ENCODE results near the gene ZBTB21. TPM values are rescaled to one million over a fixed set of nuclear protein-coding genes. Genes with fewer than 3 reads are reported as not detected.

The ZBTB21 gene
- total RNA-seq, 2 experiments from 2014 or later: 20.3 to 27.2 TPM

GRCh38 chr21:42021371-42022090 lies 11.4 kb upstream of the ZBTB21 start:
- no peaks in the 10 kb centered on the region for H3K4me1 Mint-ChIP-seq
- POLR2A ChIA-PET: no interaction called here
- DNase-seq (no peak), ATAC-seq (ENCODE audit: low read depth) (no peak)
- no peak overlapping the region for H3K27ac Mint-ChIP-seq
- H3K9me3 Mint-ChIP-seq: no peaks in the 10 kb centered on the region
- H3K4me3 Mint-ChIP-seq: no peak overlapping the region
- no peaks in the 10 kb centered on the region for H3K36me3 Mint-ChIP-seq
- H3K27me3 Mint-ChIP-seq: peaks cover 1% of the 10 kb centered on the region

DNA sequence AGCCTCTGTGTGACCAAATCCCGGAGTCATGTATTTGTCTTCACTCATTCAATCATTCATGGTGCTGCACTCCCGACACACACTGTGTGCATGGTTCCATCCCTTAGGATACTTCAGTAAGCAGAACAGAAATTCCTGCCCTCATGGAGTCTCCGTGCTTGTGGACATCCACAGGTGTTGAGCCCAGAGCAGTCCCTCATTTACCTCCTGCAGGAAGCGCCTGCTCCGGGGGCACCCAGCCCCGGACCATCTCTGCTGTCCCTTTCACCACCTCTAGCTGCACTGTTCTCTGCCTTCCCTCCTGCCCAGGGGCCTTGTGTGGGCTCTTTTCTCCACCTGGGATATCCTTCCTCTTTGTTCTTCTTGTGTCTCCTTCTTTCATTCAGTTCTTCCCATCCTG lies 9.5 kb upstream of the ZBTB21 start:
- POLR2A ChIA-PET: no interaction called here
- H3K4me1 Mint-ChIP-seq: no peaks in the 10 kb centered on the region
- H3K27ac Mint-ChIP-seq: no peak overlapping the region
- no peak for DNase-seq
- H3K9me3 Mint-ChIP-seq: peaks cover 2% of the 10 kb centered on the region
- peaks cover 1% of the 10 kb centered on the region for H3K27me3 Mint-ChIP-seq
- H3K36me3 Mint-ChIP-seq: no peaks in the 10 kb centered on the region
- no peak for ATAC-seq (ENCODE audit: low read depth)
- H3K4me3 Mint-ChIP-seq: no peak overlapping the region

DNA sequence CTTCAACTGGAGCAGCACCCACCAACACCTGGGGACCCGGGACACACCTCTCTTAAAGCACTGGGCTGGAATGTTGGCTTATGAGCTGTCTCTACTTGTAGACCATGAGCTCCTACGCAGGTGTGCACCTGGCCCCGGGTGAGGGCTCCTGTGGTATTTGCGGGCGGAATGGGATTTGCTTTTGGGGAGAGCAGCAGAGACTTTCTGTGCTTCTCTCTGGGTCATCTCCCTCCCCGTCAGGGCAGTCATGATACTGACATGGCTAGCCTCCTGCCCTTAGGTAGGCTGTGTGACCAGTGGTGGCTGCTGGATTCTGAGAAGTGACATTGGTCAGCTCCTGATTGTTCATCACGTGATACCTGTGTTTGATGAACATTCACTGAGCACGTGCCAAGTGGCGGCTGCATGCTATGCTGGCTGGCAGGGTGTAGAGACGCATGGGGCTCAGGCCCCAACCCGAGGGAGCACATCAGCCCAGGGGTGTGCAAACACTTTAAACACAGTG lies 9.0 kb upstream of the ZBTB21 start:
- POLR2A ChIA-PET: no interaction called here

GRCh38 chr21:42017022-42017421 lies 6.9 kb upstream of the ZBTB21 start:
- peaks cover 2% of the 10 kb centered on the region for H3K9me3 Mint-ChIP-seq
- H3K4me1 Mint-ChIP-seq: no peaks in the 10 kb centered on the region
- DNase-seq: no peak
- H3K27ac Mint-ChIP-seq: no peak overlapping the region
- no peak overlapping the region for H3K4me3 Mint-ChIP-seq
- POLR2A ChIA-PET: no interaction called here
- H3K36me3 Mint-ChIP-seq: no peaks in the 10 kb centered on the region
- ATAC-seq (ENCODE audit: low read depth): no peak
- peaks cover 6% of the 10 kb centered on the region for H3K27me3 Mint-ChIP-seq

More for the DNA sequence above, 9.0 kb upstream of the ZBTB21 start:
- Mint-ChIP-seq H3K36me3 (no peaks in the 10 kb centered on the region), H3K4me1 (no peaks in the 10 kb centered on the region), H3K27ac (no peak overlapping the region), H3K27me3 (peaks cover 1% of the 10 kb centered on the region), H3K4me3 (no peak overlapping the region), H3K9me3 (peaks cover 2% of the 10 kb centered on the region)
- ATAC-seq (ENCODE audit: low read depth) (no peak), DNase-seq (no peak)

DNA sequence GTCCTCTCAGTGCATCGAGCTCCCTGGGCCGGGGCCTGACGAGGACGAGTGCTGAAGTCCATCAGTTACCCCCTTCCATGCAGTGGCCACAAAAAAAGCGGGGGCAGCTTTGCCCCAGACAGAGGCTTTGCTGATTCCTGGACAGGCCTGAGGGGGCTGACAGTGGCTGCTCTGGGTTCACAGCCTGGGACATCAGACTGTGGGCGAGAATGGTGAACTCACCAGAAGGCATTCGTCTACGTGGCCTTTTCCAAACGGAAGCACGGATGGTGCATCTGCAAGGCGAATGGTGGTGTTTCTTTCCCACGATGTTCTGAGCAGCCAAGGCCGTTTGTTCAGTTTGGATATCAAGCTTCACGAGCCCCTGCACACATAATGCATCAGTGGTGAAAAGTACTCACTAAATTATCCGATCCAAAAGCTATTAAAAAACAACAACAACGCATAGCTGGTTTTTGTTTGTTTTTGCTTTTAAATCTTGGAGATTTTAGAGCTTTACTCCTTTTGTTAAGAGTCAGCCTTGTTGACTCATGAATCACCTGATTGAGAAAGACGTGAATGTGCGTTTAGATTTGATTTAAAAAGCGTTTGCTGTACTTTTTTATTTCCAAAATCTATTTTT lies 6.3 kb upstream of the ZBTB21 start:
- no peaks in the 10 kb centered on the region for H3K36me3 Mint-ChIP-seq
- H3K4me1 Mint-ChIP-seq: no peaks in the 10 kb centered on the region
- POLR2A ChIA-PET: interaction anchor here (0.6 kb wide), 1 partner anchor 205 kb away, joined by 3 read pairs; no protein-coding TSS in a partner anchor
- H3K27me3 Mint-ChIP-seq: peaks cover 10% of the 10 kb centered on the region
- ATAC-seq (ENCODE audit: low read depth) (no peak), DNase-seq (no peak)
- H3K4me3 Mint-ChIP-seq: no peak overlapping the region
- peaks cover 2% of the 10 kb centered on the region for H3K9me3 Mint-ChIP-seq
- no peak overlapping the region for H3K27ac Mint-ChIP-seq

DNA sequence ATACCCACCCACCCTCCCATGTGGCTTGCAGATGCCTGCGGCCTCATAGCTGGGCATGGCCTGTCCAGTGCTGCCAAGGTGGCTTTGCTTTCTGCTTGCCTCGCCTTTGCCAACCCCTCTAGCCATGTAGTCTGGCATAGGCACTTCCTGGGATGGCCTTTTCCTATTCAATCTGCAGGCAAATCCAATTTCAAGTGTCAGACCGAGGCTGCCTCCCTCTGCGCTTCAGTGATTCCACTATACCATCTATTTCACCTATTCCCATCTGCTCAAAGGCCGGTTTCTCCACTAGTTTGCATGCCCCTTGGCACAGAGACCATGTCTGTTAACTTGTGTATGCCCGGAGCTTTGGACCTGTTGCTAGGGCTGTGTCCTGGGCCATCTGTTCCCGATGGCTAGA lies 3.8 kb upstream of the ZBTB21 start:
- H3K27me3 Mint-ChIP-seq: peaks cover 11% of the 10 kb centered on the region
- H3K4me1 Mint-ChIP-seq: peaks cover 1% of the 10 kb centered on the region
- no peak overlapping the region for H3K4me3 Mint-ChIP-seq
- ATAC-seq (ENCODE audit: low read depth) (no peak), DNase-seq (no peak)
- H3K27ac Mint-ChIP-seq: no peak overlapping the region
- peaks cover 2% of the 10 kb centered on the region for H3K9me3 Mint-ChIP-seq
- H3K36me3 Mint-ChIP-seq: no peaks in the 10 kb centered on the region
- POLR2A ChIA-PET: no interaction called here

DNA sequence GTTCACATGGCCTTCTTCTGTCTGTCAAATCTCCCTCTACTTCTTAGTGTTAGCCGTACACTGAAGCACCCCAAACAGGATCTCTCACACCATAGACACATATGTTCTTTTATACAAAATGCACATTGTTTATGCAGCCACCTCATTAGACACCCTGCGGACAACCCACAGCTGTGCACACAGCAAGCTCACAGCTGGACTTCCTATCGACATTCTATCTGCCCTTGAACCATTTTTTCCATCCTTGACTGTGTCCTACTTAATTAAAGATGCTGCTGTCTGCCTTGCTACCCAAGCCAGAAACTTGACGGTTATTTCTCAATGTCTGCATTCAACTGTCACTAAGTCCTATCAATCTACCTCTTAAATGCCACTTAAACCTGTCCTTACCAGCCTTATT lies 3.2 kb upstream of the ZBTB21 start:
- Mint-ChIP-seq H3K36me3 (no peaks in the 10 kb centered on the region), H3K27ac (peak overlapping the region; percentile 22), H3K27me3 (peaks cover 11% of the 10 kb centered on the region), H3K4me1 (peaks cover 6% of the 10 kb centered on the region), H3K4me3 (no peak overlapping the region), H3K9me3 (peaks cover 2% of the 10 kb centered on the region)
- POLR2A ChIA-PET: no interaction called here
- ATAC-seq (ENCODE audit: low read depth): no peak
- DNase-seq: no peak

DNA sequence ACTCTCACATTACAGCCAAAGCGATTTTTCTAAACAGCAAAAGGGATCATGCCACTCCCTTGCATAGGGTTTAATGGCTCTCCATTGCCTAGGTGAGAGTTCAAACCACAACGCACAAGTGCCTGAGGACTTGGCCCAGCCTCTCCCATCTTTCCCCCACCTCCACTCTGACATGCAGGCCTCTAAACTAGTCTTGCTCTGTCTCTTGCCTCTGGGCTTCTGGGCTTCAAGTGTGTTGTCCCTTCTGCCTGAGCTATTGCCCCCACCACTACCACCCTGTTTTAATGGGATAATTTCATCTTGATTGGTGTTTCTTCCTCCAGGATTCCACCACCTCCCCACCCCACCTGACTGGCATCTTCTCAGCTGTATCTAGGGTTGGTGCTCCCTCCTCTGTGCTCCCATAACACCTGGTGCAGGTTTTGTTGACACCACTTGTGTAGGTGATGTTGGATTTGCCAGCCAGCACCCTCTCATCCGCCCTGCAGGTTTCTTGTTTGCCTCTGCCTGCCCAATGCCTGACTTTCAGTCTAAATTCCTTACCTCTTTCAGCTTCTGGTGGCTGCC lies 2.7 kb upstream of the ZBTB21 start:
- peaks cover 2% of the 10 kb centered on the region for H3K9me3 Mint-ChIP-seq
- ATAC-seq (ENCODE audit: low read depth) (no peak), DNase-seq (no peak)
- no peak overlapping the region for H3K4me3 Mint-ChIP-seq
- H3K4me1 Mint-ChIP-seq: peaks cover 9% of the 10 kb centered on the region
- POLR2A ChIA-PET: no interaction called here
- H3K27me3 Mint-ChIP-seq: peaks cover 11% of the 10 kb centered on the region
- peaks cover 2% of the 10 kb centered on the region for H3K36me3 Mint-ChIP-seq
- peak overlapping the region; percentile 22 for H3K27ac Mint-ChIP-seq

- H3K27me3 Mint-ChIP-seq: peaks cover 11% of the 10 kb centered on the region
- H3K4me1 Mint-ChIP-seq: peaks cover 14% of the 10 kb centered on the region
- peaks cover 8% of the 10 kb centered on the region for H3K36me3 Mint-ChIP-seq
- ATAC-seq (ENCODE audit: low read depth) (no peak), DNase-seq (no peak)
- no peak overlapping the region for H3K27ac Mint-ChIP-seq
- POLR2A ChIA-PET: interaction anchor here (1.1 to 1.4 kb wide), 2 partner anchors 50 to 51 kb away, joined by 4 to 5 read pairs; no protein-coding TSS in a partner anchor
- no peak overlapping the region for H3K4me3 Mint-ChIP-seq
- H3K9me3 Mint-ChIP-seq: peaks cover 2% of the 10 kb centered on the region
Observed at GRCh38 chr21:42012344-42012743, 2.2 kb upstream of the ZBTB21 start.

DNA sequence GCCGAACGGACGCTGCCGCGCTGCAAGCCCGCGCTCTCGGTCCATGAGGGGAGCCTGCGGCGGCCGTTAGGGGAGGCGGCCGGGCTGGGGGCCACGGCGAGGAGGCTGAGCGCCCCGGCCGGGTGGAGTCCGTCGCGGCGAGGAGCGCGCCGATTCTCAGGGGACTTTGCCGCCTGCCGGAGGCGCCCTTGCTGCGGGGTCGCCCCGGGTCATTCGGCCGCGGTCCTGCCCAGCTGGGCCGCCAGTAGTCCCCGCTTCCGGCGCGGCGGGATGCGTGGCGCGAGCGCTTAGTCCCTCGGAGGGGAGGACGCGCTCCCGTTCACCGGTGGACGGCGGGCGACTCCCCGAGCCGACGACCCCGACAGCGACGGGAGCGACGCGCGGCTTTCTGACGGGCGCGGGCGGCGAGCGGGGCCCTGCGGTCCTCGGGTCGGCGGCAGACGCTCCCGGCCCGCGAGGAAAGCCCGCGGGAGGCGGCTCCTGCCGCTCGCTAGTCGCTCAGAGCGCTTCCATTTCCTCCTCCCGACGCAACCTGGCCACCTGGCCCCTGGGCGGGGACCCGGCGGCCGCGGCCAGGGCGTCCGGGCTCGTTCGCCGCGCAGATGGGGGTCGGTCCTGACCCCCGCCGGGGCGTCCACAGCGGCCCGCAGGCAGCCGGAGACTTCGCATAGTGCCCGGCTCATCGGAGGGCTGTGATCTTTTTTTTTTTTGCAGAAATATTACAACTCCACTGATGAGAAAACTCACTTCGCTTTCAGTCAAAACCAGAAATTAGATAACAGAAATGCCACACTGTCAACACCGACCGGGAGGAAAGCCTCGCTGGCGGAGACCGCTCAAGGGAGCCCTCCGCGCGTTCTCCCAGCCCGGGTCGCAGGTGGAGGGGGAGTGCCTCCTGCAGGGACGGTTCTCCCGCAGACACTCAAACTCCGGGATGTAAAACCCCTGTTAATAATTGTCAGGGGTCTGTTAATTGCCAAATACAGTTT lies 641 bp upstream of the ZBTB21 start:
- H3K27ac Mint-ChIP-seq: peak overlapping the region; percentile 99
- peaks cover 13% of the 10 kb centered on the region for H3K36me3 Mint-ChIP-seq
- ATAC-seq (ENCODE audit: low read depth): peak; percentile 1
- POLR2A ChIA-PET: interaction anchor here (1.1 to 1.4 kb wide), 5 partner anchors 52 to 131 kb away, joined by 3 to 6 read pairs (median 5); partner anchors contain the start of gene PRDM15
- H3K9me3 Mint-ChIP-seq: peaks cover 2% of the 10 kb centered on the region
- H3K27me3 Mint-ChIP-seq: peaks cover 11% of the 10 kb centered on the region
- no peak for DNase-seq
- H3K4me1 Mint-ChIP-seq: peaks cover 19% of the 10 kb centered on the region
- H3K4me3 Mint-ChIP-seq: peak overlapping the region; percentile 79

DNA sequence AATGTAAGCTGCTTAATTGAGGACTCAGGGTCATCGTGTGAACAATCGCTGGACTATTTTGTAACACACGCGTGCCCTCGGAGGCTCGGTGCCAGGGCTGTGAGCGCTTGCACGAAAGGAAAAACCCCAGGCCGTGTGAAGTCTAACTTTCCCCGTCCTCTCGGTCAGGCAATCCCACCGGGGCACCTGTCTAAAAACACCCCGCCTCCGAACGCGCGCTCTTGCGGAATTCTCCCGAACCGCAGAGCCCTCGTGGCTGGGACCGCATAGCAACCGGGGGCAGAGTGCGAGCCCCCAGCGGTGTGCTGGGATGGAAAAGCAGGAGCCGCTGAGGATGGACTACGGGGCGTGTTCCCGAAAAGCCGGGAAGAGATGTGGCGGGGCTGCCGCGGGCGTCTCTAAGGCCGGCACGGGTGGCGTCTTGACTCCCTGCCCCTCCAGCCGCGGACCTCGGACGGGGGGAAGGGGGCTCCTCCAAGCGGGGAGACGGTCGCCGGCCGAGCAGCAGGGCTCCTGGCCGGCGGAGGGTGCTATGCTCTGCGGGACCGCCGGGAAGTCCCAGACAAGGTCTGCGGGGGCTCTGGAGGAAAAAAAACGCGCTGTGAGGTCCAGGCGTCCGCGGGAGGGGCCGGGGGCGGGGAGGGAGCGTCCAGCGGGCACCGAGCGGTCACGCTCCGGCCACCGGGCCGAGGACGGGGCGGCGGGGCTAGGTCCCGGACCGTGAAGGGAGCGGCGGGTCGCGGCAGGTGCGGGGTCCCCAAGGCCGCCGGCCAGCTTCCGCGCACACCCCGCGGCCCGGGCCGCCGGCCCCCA lies 936 bp downstream of the ZBTB21 start:
- peaks cover 11% of the 10 kb centered on the region for H3K27me3 Mint-ChIP-seq
- DNase-seq (peak; percentile 65), ATAC-seq (ENCODE audit: low read depth) (peak; percentile 27)
- POLR2A ChIA-PET: interaction anchor here (0.7 to 1.4 kb wide), 3 partner anchors 99 to 129 kb away, joined by 3 to 6 read pairs (median 5); partner anchors contain the start of gene PRDM15
- H3K27ac Mint-ChIP-seq: peak overlapping the region; percentile 72
- peaks cover 27% of the 10 kb centered on the region for H3K4me1 Mint-ChIP-seq
- peak overlapping the region; percentile 82 for H3K4me3 Mint-ChIP-seq
- peaks cover 20% of the 10 kb centered on the region for H3K36me3 Mint-ChIP-seq
- H3K9me3 Mint-ChIP-seq: no peaks in the 10 kb centered on the region

GRCh38 chr21:42007356-42007940 lies 2.7 kb downstream of the ZBTB21 start:
- Mint-ChIP-seq H3K4me1 (peaks cover 38% of the 10 kb centered on the region), H3K36me3 (peaks cover 22% of the 10 kb centered on the region), H3K27me3 (peaks cover 10% of the 10 kb centered on the region), H3K27ac (no peak overlapping the region), H3K4me3 (peak overlapping the region; percentile 9), H3K9me3 (no peaks in the 10 kb centered on the region)
- POLR2A ChIA-PET: no interaction called here
- ATAC-seq (ENCODE audit: low read depth): no peak
- no peak for DNase-seq

Measured in activated naive CD8-positive, alpha-beta T cell treated with anti-CD3 and anti-CD28 coated beads, Interleukin-2, amount 10 ng/mL, durations not matched to agents 7 days and 5 days (primary cell).